ENCODE results near the gene VIPR2. TPM values are rescaled to one million over a fixed set of nuclear protein-coding genes. Genes with fewer than 3 reads are reported as not detected.
A peak's percentile ranks its signal among the peaks of the same experiment; 100 is the strongest.

The VIPR2 gene
- total RNA-seq, 1 experiment from 2014 or later = not detected

- H3K79me2 ChIP-seq (ENCODE audit: low read length) = no peaks in the 10 kb centered on the region
- H3K36me3 ChIP-seq (ENCODE audit: insufficient read depth, low read length) = no peaks in the 10 kb centered on the region
- no peak for DNase-seq
- H3K4me3 ChIP-seq (ENCODE audit: low read length) = no peak overlapping the region
- H3K4me1 ChIP-seq (ENCODE audit: low read length) = no peaks in the 10 kb centered on the region
- no peak overlapping the region for H2AFZ ChIP-seq (ENCODE audit: low read length)
- no peak overlapping the region for H3K27ac ChIP-seq (ENCODE audit: low read length)
- H3K4me2 ChIP-seq (ENCODE audit: low read depth, low read length, poor library complexity, severe bottlenecking) = no peak overlapping the region
- no peaks in the 10 kb centered on the region for H3K9me2 ChIP-seq (replicated peaks; ENCODE audit: insufficient read depth, low read length)
- H3K27me3 ChIP-seq (ENCODE audit: low read length) = no peaks in the 10 kb centered on the region
- no peak overlapping the region for H3K9ac ChIP-seq (ENCODE audit: low read length)
- no peaks in the 10 kb centered on the region for H3K9me3 ChIP-seq (ENCODE audit: low read length)
- no peaks in the 10 kb centered on the region for H4K20me1 ChIP-seq (ENCODE audit: insufficient read depth, low read depth, low read length)
These were observed 26.5 kb downstream of the VIPR2 start for GRCh38 chr7:159118197-159118595.

- no peak for DNase-seq
- Histone ChIP-seq H3K79me2 (ENCODE audit: low read length) (no peaks in the 10 kb centered on the region), H3K9me2 (replicated peaks; ENCODE audit: insufficient read depth, low read length) (no peaks in the 10 kb centered on the region), H3K4me2 (ENCODE audit: low read depth, low read length, poor library complexity, severe bottlenecking) (no peak overlapping the region), H3K9me3 (ENCODE audit: low read length) (no peaks in the 10 kb centered on the region), H3K27ac (ENCODE audit: low read length) (no peak overlapping the region), H3K4me1 (ENCODE audit: low read length) (no peaks in the 10 kb centered on the region), H2AFZ (ENCODE audit: low read length) (no peak overlapping the region), H3K27me3 (ENCODE audit: low read length) (no peaks in the 10 kb centered on the region), H4K20me1 (ENCODE audit: insufficient read depth, low read depth, low read length) (no peaks in the 10 kb centered on the region), H3K9ac (ENCODE audit: low read length) (no peak overlapping the region), H3K4me3 (ENCODE audit: low read length) (no peak overlapping the region), H3K36me3 (ENCODE audit: insufficient read depth, low read length) (no peaks in the 10 kb centered on the region)
These were observed 27.1 kb downstream of the VIPR2 start for GRCh38 chr7:159117366-159118196.

- H3K79me2 ChIP-seq (ENCODE audit: low read length) = no peaks in the 10 kb centered on the region
- H3K27me3 ChIP-seq (ENCODE audit: low read length) = no peaks in the 10 kb centered on the region
- no peak overlapping the region for H3K4me2 ChIP-seq (ENCODE audit: low read depth, low read length, poor library complexity, severe bottlenecking)
- no peaks in the 10 kb centered on the region for H4K20me1 ChIP-seq (ENCODE audit: insufficient read depth, low read depth, low read length)
- H2AFZ ChIP-seq (ENCODE audit: low read length) = no peak overlapping the region
- no peaks in the 10 kb centered on the region for H3K4me1 ChIP-seq (ENCODE audit: low read length)
- H3K36me3 ChIP-seq (ENCODE audit: insufficient read depth, low read length) = no peaks in the 10 kb centered on the region
- no peaks in the 10 kb centered on the region for H3K9me2 ChIP-seq (replicated peaks; ENCODE audit: insufficient read depth, low read length)
- H3K27ac ChIP-seq (ENCODE audit: low read length) = no peak overlapping the region
- no peak overlapping the region for H3K9ac ChIP-seq (ENCODE audit: low read length)
- no peak overlapping the region for H3K4me3 ChIP-seq (ENCODE audit: low read length)
- H3K9me3 ChIP-seq (ENCODE audit: low read length) = no peaks in the 10 kb centered on the region
- DNase-seq = no peak
These were observed 27.9 kb downstream of the VIPR2 start for GRCh38 chr7:159116581-159117339.

- DNase-seq = peak; percentile 43
These were observed 28.8 kb downstream of the VIPR2 start for GRCh38 chr7:159115601-159116501.

DNA sequence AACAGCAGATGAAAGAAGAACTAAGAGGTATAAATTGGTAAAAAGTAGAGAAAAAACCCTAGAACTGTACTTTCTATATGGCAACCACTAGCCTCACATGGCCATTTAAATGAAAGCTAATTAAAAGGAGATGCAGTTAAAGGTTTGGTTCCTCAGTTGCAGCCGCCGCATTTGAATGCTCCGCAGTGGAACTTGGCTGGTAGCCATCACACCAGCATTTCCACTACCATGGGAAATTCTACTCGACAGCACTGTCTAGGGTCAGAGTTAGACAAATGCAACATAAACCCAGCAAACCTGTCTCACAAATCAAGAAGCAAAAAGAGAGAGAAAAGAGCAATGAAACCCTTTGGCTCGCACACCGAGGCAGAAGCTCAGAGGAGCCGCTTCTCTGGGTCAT is 29.7 kb downstream of the VIPR2 start:
- Histone ChIP-seq H3K79me2 (ENCODE audit: low read length) (no peaks in the 10 kb centered on the region), H3K9me3 (ENCODE audit: low read length) (no peaks in the 10 kb centered on the region), H3K4me2 (ENCODE audit: low read depth, low read length, poor library complexity, severe bottlenecking) (no peak overlapping the region), H3K36me3 (ENCODE audit: insufficient read depth, low read length) (no peaks in the 10 kb centered on the region), H4K20me1 (ENCODE audit: insufficient read depth, low read depth, low read length) (no peaks in the 10 kb centered on the region), H3K27ac (ENCODE audit: low read length) (no peak overlapping the region), H2AFZ (ENCODE audit: low read length) (no peak overlapping the region), H3K4me3 (ENCODE audit: low read length) (no peak overlapping the region), H3K4me1 (ENCODE audit: low read length) (no peaks in the 10 kb centered on the region), H3K9ac (ENCODE audit: low read length) (no peak overlapping the region), H3K27me3 (ENCODE audit: low read length) (no peaks in the 10 kb centered on the region), H3K9me2 (replicated peaks; ENCODE audit: insufficient read depth, low read length) (no peaks in the 10 kb centered on the region)
- no peak for DNase-seq

More at GRCh38 chr7:159115601-159116501, 28.8 kb downstream of the VIPR2 start:
- no peak overlapping the region for H2AFZ ChIP-seq (ENCODE audit: low read length)
- H3K4me2 ChIP-seq (ENCODE audit: low read depth, low read length, poor library complexity, severe bottlenecking) = no peak overlapping the region
- no peaks in the 10 kb centered on the region for H3K9me2 ChIP-seq (replicated peaks; ENCODE audit: insufficient read depth, low read length)
- H3K27me3 ChIP-seq (ENCODE audit: low read length) = no peaks in the 10 kb centered on the region
- H3K36me3 ChIP-seq (ENCODE audit: insufficient read depth, low read length) = no peaks in the 10 kb centered on the region
- no peaks in the 10 kb centered on the region for H4K20me1 ChIP-seq (ENCODE audit: insufficient read depth, low read depth, low read length)
- no peak overlapping the region for H3K27ac ChIP-seq (ENCODE audit: low read length)
- no peaks in the 10 kb centered on the region for H3K9me3 ChIP-seq (ENCODE audit: low read length)
- no peaks in the 10 kb centered on the region for H3K4me1 ChIP-seq (ENCODE audit: low read length)
- no peak overlapping the region for H3K4me3 ChIP-seq (ENCODE audit: low read length)
- H3K79me2 ChIP-seq (ENCODE audit: low read length) = no peaks in the 10 kb centered on the region
- H3K9ac ChIP-seq (ENCODE audit: low read length) = no peak overlapping the region

DNA sequence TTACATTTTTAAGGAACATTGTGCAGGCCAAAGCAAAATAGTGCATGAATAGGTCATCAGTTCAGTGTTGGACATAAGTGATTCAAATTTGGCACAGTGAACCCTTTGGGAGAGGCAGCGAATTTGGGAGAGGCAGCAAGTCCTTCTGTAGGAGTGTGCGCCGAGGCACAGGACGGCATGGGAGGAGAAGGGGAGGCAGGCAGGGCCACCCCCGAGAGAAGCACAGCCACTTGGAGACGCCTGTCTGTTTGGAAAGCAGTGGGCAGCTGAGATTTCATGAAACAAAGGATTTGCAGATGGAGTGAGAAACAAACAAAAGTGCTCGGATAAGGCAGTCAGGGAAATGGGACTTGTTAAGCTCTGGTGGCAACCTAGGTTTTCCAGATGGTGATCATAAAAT is 30.6 kb downstream of the VIPR2 start:
- H4K20me1 ChIP-seq (ENCODE audit: insufficient read depth, low read depth, low read length) = no peaks in the 10 kb centered on the region

DNA sequence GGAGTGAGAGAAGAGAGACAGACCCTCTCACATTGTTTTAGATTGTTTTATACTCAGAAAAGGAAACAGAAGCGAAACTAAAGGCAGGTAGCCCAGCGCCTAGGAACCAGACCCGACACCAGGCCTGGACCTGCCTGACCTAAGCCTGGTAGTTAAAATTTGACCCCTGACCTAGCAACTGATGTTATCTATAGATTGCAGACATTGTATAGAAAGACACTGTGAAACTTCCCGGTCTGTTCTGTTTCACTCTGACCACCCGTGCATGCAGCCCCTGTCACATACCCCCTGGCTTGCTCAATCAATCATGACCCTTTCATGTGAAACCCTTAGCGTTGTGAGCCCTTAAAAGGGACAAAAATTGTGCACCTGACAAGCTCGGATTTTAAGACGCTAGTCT is 31.6 kb downstream of the VIPR2 start:
- no peak overlapping the region for H3K4me2 ChIP-seq (ENCODE audit: low read depth, low read length, poor library complexity, severe bottlenecking)
- no peaks in the 10 kb centered on the region for H3K9me3 ChIP-seq (ENCODE audit: low read length)
- no peaks in the 10 kb centered on the region for H3K9me2 ChIP-seq (replicated peaks; ENCODE audit: insufficient read depth, low read length)
- H3K27me3 ChIP-seq (ENCODE audit: low read length) = no peaks in the 10 kb centered on the region
- no peak overlapping the region for H2AFZ ChIP-seq (ENCODE audit: low read length)
- H3K9ac ChIP-seq (ENCODE audit: low read length) = no peak overlapping the region
- H3K4me3 ChIP-seq (ENCODE audit: low read length) = no peak overlapping the region
- no peaks in the 10 kb centered on the region for H3K36me3 ChIP-seq (ENCODE audit: insufficient read depth, low read length)
- no peaks in the 10 kb centered on the region for H3K79me2 ChIP-seq (ENCODE audit: low read length)
- H3K4me1 ChIP-seq (ENCODE audit: low read length) = no peaks in the 10 kb centered on the region
- no peak for DNase-seq
- H3K27ac ChIP-seq (ENCODE audit: low read length) = no peak overlapping the region
- no peaks in the 10 kb centered on the region for H4K20me1 ChIP-seq (ENCODE audit: insufficient read depth, low read depth, low read length)

More for the DNA sequence above, 30.6 kb downstream of the VIPR2 start:
- Histone ChIP-seq H3K9me3 (ENCODE audit: low read length) (no peaks in the 10 kb centered on the region), H3K4me3 (ENCODE audit: low read length) (no peak overlapping the region), H3K27me3 (ENCODE audit: low read length) (no peaks in the 10 kb centered on the region), H3K4me2 (ENCODE audit: low read depth, low read length, poor library complexity, severe bottlenecking) (no peak overlapping the region), H3K36me3 (ENCODE audit: insufficient read depth, low read length) (no peaks in the 10 kb centered on the region), H3K9me2 (replicated peaks; ENCODE audit: insufficient read depth, low read length) (no peaks in the 10 kb centered on the region), H3K79me2 (ENCODE audit: low read length) (no peaks in the 10 kb centered on the region), H3K9ac (ENCODE audit: low read length) (no peak overlapping the region), H3K4me1 (ENCODE audit: low read length) (no peaks in the 10 kb centered on the region), H2AFZ (ENCODE audit: low read length) (no peak overlapping the region), H3K27ac (ENCODE audit: low read length) (no peak overlapping the region)
- DNase-seq = no peak

Measured in Karpas-422 (cell line).